ENCODE results near the gene SYNJ2.

The SYNJ2 gene

DNA sequence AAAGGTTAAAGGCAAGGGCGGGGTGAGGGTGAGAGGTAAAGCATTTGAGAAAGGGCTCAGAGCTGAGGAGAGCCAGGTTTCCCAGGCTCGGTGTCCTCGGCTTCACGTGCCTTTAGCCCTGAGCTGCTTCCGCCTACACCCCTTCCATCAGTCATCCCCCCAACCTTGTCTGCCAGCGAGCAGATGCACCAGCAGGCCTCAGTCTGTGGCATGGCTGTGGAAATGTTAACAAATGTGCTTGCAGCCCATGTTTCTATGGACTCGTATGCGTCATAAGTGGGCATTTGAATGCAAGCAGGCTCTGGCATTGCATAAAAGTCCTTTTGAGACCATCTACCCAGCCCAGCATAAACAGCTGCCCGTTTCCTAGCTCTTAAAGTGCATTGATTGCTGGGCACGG is 88.8 kb downstream of the SYNJ2 start:
- no peak overlapping the region for H3K4me3 ChIP-seq (replicated peaks; ENCODE audit: low read depth, low read length)
- no peak for DNase-seq (ENCODE audit: extremely low read depth, insufficient read length)
- no peaks in the 10 kb centered on the region for H3K27me3 ChIP-seq (replicated peaks; ENCODE audit: control insufficient read depth, insufficient read depth, low read length)
- H3K36me3 ChIP-seq (ENCODE audit: control insufficient read depth, insufficient read depth, low read length): peaks cover 5% of the 10 kb centered on the region
- no peak for TF ChIP-seq CTCF (IDR thresholded peaks at IDR 0.05; ENCODE audit: insufficient read depth, low read length, poor library complexity, severe bottlenecking)

GRCh38 chr6:158071121-158072082 is 89.7 kb downstream of the SYNJ2 start:
- no peak for DNase-seq (ENCODE audit: extremely low read depth, insufficient read length)
- H3K27me3 ChIP-seq (replicated peaks; ENCODE audit: control insufficient read depth, insufficient read depth, low read length): no peaks in the 10 kb centered on the region
- TF ChIP-seq CTCF (IDR thresholded peaks at IDR 0.05; ENCODE audit: insufficient read depth, low read length, poor library complexity, severe bottlenecking): no peak

DNA sequence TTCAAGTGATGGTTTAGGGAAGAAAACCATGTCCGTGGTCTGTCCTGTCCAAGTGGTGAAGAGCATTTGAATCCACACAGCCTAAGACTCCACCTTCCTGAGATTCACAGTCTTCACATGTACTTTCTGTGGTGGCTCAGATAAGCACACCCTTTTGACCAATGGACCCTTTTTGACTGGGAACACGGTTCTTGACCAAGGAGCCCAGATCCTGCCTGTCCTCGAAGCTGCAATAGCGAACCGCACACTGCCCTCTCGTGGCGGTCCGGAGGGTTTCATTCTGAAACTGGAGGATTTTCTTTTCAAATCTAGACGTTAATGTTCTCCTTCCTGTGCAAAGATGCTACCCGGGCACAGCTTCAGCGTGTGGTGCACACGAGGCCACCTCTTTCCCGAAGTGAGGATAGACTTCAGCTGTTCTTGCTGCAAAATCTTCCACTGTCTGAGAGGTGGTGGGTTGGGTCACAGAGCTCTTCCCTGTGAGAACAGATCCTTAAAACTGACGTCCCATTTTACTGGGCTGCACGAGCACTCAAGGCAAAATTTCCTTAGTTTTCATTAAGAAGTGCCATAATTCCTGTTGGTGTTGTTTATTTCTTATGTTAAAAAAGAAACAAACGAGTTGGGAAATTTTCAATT is 90.5 kb downstream of the SYNJ2 start:
- Histone ChIP-seq H3K4me3 (replicated peaks; ENCODE audit: low read depth, low read length) (no peak overlapping the region), H3K36me3 (ENCODE audit: control insufficient read depth, insufficient read depth, low read length) (peaks cover 2% of the 10 kb centered on the region), H3K27me3 (replicated peaks; ENCODE audit: control insufficient read depth, insufficient read depth, low read length) (no peaks in the 10 kb centered on the region)
- DNase-seq (ENCODE audit: extremely low read depth, insufficient read length): no peak
- peak; percentile 82 for TF ChIP-seq CTCF (IDR thresholded peaks at IDR 0.05; ENCODE audit: insufficient read depth, low read length, poor library complexity, severe bottlenecking)

More at GRCh38 chr6:158071121-158072082, 89.7 kb downstream of the SYNJ2 start:
- Histone ChIP-seq H3K4me3 (replicated peaks; ENCODE audit: low read depth, low read length) (no peak overlapping the region), H3K36me3 (ENCODE audit: control insufficient read depth, insufficient read depth, low read length) (peaks cover 3% of the 10 kb centered on the region)

DNA sequence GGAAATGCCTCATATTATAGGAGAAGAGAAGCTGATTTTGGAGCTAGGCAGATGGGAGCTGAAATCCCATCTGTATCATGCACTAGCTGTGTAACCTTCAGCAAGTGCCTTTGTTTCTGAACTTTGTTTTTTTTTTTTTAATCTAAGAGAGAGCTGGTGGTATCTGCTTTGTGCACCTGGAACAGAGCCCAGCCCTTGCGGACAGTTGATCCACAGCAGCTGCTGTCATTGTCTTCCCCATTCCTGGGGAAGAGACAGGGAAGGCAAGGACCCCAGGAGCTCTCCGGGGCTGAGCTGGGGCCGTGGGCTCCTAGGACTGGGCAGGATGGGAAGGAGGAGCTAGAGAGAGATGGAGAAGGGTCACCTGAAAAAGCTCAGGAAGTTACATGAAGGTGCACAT is 92.1 kb downstream of the SYNJ2 start:
- no peak for DNase-seq (ENCODE audit: extremely low read depth, insufficient read length)
- Histone ChIP-seq H3K27me3 (replicated peaks; ENCODE audit: control insufficient read depth, insufficient read depth, low read length) (no peaks in the 10 kb centered on the region), H3K4me3 (replicated peaks; ENCODE audit: low read depth, low read length) (no peak overlapping the region), H3K36me3 (ENCODE audit: control insufficient read depth, insufficient read depth, low read length) (peaks cover 2% of the 10 kb centered on the region)
- no peak for TF ChIP-seq CTCF (IDR thresholded peaks at IDR 0.05; ENCODE audit: insufficient read depth, low read length, poor library complexity, severe bottlenecking)

GRCh38 chr6:158076548-158076947 is 94.9 kb downstream of the SYNJ2 start:
- no peaks in the 10 kb centered on the region for H3K27me3 ChIP-seq (replicated peaks; ENCODE audit: control insufficient read depth, insufficient read depth, low read length)
- no peak overlapping the region for H3K4me3 ChIP-seq (replicated peaks; ENCODE audit: low read depth, low read length)
- no peak for DNase-seq (ENCODE audit: extremely low read depth, insufficient read length)
- H3K36me3 ChIP-seq (ENCODE audit: control insufficient read depth, insufficient read depth, low read length): peaks cover 2% of the 10 kb centered on the region
- TF ChIP-seq CTCF (IDR thresholded peaks at IDR 0.05; ENCODE audit: insufficient read depth, low read length, poor library complexity, severe bottlenecking): no peak

All from GM06990 (cell line).